GM21717 (cell line): Measurements from ENCODE around the gene PACSIN1.
"Not testable (repeated sequence)": the region's sequence is repeated elsewhere in the genome, so short reads cannot be mapped to it uniquely, and the experiment has no call there.

ENCODE experiments used
- ATAC-seq: cut with Tn5 transposase; IDR thresholded peaks from one replicate; pipeline ENCODE4 v1.9.1; 2021; ENCODE audit warnings: mild to moderate bottlenecking, moderate library complexity; ENCODE audit not compliant: unreplicated experiment

Gene PACSIN1

DNA sequence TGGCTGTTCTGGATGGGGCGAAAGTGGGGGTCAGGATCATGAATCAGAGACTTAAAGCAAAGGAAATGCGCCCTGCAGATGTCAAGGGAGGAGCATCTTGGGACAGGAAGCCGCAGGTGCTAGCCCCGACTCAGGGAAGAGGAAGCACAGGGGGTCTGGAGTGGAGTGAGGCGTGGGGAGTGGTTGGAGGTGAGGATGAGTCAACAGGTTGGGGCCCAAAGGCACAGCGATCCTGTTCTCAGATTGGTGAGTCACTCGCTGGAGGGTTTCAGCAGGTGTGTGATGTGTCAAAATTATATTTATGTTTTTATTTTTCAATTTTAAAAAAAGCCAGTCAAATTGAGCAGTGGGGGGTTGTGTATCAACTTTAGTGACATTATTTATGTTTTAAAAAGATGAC, 19.0 kb downstream of the PACSIN1 start:
- no peak for ATAC-seq

DNA sequence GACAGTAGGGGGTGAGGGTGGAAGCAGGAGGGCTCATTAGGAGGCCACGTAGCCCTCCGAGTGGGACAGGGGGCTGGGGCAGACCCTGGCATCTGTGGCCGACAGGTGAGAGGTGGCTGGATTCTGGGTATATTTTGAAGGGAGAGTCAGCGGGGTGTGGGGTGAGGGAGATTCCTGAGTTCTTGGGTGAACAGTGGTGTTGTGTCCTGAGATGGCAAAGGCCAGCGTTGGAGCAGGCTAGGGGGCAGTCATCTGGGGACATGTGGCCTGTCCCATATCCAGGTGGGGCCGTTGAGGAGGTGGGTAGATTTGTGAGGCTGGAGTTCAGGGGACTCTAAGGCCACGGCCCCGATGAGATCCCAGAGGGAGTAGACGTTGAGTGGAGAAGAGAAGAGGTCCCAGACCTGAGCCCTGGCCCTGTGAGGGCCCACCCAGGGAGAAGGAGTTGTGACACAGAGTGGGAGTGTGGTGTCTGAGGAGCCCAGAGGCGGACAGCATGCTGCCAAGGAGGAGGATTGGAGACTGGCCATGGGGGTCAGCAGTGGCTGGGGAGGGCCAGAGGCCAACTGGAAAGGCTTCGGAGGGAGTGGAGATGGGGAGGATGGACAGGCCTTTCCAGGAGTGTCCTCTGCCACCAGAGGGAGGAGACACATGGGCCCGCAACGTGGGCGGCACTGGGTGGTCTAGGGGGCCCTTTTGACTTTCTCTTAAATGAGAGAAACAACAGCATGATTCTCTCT, 19.6 kb downstream of the PACSIN1 start:
- no peak for ATAC-seq

DNA sequence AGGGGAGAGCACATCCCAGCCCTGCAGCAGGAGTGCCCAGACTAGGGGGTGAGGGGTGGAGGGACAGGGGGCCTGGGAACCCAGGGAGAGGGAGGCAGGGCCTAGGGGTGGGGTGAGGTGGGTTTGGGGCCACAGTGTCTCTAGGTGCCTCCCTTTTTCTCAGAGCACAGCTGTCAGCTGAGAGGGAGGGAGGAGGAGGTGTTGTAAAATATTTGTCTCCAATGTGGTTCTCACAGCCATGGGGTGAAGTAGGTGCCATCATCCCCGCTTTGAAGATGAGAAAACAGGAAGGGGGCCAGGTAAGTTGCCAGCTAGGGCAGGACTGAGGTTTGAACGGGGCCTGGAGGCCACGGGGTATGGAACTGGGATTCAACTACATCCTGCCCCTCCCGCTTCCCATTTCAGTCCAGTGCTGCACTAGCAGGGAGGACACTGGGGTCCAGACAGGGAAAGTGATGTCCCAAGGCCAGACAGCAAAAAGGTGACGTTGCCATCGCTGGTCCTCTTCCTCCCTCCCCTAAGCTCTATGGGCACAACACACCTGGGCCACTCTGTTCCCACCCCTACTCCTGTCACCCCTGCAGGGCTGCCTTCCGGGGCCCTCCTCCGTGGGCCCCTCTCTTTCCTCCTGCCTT, 20.3 kb downstream of the PACSIN1 start:
- no peak for ATAC-seq

DNA sequence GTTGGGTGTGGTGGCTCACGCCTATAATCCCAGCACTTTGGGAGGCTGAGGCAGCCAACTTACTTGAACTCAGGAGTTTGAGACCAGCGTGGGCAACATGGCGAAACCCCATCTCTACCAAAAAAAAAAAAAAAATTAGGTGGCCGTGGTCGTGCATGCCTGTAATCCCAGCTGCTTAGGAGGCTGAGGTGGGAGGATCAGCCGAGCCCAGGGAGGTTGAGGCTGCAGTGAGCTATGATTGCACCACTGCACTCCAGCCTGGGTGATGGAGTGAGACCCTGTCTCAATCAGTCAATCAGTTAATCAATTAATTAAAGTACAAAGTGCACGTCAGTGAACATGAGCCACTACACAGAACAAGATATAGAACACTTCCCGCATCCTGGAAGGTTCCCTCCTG, 21.0 kb downstream of the PACSIN1 start:
- ATAC-seq = not testable (repeated sequence)

DNA sequence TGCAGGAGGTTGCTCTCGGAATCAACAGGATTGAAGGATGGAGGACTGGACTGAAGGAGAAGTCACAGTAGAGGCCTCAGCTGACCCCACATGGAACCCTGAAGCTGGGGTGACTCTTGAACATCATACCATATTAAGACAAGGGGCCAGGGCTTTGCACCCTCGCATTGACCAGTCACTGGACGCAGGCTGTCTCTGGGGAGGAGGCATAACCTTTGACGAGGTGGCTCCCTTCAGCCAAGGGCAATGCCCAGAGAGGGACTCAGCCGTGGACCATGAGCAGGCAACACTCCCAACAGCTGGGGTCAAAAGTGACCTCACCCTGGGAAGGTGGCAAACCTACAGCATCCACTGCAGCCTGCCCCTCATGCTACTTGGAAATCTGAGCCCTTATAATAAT, 21.7 kb downstream of the PACSIN1 start:
- ATAC-seq = no peak

DNA sequence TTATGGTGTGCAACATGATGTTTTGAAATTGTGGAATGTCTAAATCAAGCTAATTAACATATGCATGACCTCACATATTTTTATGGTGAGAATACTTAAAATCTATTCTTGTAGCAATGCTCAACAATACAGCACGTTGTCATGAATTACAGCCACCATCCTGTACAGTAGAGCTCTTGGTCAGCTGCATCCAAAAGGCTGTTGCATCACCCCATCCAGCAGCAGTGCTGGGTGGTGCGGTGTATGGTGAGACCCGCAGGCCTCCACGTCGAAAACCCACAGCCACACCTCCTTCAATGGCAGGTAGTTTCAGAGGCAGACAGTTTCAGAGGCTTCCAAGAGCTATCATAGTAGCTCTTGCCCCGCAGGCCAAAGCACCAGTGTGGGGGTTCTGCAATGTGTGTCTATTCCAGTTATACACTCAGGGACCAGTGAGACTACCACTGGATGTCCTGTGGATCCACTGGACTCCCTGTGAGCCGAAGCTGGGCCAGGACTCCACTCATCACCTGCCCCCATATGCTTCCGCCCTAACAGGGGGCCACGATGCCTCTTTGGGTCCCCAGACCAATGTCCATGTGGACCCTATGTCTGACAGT, 23.4 kb downstream of the PACSIN1 start:
- ATAC-seq = no peak

DNA sequence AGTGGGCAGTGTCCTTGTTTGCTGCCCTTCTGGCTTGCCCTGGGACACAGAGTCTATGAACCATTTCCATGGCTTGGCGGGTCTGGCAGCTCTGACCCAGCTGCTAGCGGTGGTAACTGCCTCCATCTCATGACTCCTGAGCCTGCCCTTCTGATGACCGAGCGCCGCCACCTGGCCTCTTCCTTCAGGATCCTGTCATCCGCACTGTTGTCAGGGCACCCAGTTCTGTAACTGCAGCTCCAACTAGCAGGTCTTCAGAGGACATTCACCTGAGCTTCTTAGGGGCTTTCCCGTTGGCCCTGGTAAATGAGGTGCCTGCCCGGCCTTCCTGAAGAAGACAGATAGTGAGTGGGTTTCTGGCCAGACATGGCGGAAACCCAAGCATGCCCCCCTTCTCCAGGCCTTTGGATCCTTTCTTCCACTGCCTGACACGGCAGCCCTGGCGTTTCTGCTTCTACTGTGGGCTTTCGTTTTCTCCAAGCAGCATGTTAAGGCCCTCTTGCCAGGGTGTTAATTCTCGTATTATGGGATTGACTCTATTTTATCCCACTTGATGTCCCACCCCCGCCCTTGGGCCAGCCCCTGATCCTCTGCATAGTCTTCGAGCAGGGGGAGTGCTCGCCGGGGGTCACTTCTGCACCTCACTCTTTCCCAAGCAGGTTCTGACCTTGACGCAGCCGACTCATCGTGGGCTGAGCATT, 24.7 kb downstream of the PACSIN1 start:
- ATAC-seq = no peak

DNA sequence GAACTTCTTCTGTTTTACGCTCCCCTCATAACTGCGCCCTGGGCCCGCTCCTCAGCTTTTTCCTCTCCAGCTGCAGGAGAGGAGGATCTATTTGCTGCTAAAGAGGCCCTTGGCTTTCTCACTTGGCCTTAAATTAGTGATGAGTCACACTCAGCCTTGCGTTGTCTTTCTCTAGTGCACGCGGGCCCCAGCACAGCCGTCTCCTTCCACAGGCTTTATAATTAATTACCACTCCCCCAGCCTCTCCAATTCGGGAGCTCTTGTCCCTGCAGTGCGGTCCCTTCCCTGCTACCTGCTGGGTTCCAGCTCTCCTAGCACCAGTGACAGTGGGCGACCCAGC, 25.2 kb downstream of the PACSIN1 start:
- no peak for ATAC-seq

DNA sequence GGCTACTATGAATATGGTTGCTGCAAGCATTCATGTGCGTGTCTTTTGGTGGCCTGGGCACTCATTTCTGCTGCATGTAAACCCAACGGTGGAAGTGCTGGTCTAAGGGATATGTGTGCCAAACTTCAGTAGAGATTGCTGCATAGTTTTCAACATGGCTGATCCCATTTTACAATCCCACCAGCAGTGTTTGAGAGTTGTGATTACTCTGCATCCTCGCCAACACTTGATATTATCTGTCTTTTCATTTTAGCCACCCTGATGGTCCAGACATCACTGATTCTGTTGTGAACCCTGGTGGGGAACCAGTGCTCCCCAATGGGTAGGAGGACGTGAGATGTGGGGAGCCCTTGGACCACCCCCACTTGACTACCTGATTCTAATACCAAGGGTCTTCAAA, 27.5 kb downstream of the PACSIN1 start:
- no peak for ATAC-seq

DNA sequence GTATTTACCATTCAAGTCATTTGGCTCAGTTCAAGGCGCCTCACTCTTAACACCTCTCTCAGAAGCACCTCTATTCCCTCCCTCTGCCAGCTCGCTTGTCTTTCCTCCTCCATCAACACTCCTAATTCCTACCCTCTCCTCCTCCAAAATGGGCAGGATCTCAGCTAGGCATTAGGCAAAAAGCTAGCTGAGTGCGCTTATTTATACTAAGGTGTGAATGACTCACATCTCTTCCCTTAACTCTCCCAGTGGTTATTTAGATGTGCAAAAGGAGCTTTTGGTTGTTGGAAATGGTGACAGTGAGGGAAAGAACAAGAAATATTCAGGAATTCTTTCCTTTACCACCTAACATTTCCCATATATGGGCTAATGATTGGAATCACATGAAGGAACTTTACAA, 29.1 kb downstream of the PACSIN1 start:
- no peak for ATAC-seq

DNA sequence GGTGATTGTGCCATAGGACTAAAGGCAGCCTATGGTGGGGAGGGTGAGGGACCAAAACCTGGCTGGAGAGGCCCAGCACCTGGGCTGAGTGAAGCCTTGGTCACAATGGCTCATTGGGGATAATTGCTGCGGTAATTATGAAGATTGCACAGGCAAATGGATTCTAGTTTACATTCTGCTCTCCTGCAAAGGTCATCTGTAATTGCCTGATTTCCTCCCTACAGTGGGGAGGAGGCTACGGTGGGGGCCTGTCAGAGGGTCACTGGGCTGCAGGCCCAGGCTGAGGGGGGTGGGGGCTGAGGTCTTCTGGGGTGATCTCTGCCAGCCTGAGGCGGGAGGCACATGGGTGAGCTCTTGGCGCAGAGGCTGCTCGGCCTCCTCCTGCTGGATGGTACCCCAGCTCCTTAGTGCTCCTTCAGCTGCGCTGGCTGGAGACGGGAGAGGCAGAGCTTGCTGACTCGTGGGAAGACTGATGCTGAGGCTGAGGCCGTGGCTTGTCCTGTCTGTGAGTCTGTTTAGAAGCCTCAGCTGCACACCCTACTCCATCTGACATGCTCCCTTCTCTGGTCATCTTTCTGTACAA, 30.3 kb downstream of the PACSIN1 start:
- no peak for ATAC-seq

DNA sequence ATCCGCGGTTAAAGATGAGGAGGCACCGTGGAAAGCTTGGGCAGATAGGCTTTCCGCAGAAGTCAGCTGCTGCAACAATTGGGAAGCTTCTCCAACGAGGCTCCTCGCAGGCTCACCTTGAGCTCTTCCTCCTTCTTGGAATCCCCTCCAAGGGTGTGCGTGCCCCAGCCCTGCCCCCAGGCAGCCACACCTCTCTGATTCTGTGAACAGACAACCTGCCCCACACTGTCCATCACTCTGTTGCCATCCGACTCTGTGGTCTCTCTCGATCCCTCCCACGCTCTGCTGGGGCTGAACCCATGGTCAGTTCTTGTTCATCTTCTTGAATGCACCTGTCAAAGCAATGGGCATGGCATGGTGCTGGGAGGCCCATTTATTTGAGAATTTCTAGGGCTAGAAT, 31.5 kb downstream of the PACSIN1 start:
- no peak for ATAC-seq

DNA sequence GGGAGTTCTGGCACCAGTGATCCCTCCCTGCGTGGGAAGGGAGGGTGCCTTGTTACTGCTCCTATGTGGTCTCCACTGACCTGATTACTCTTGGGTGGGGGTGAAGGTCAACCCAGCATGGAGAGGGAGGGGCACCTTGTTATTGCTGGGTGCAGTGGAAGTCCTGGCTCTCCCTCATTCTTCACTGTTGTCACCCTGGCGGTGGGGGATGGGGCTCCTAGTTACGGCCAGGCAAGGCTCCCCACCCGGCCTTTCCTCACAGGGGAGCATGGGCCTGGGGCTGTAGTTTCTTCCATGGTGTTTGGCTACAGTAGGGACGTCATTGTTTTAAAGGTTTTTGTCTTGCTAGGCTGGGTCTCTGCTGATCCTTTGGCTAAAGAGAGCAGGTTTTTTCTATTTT, 40.8 kb downstream of the PACSIN1 start:
- ATAC-seq = no peak

DNA sequence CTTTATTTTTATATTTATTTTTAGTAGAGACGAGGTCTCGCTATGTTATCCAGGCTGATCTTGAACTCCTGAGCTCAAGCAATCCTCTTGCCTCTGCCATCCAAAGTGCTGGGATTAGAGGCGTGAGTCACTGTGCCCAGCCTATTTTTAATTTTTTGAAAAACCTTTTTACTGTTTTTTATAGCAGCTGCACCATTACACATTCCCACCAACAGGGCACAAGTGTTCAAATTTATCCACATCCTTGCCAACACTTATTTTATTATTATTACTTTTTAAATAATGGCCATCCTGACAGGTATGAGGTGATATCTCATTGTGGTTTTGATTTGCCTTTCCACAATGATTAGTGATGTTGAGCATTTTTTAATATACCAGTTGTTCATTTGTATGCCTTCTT, 42.5 kb downstream of the PACSIN1 start:
- no peak for ATAC-seq

DNA sequence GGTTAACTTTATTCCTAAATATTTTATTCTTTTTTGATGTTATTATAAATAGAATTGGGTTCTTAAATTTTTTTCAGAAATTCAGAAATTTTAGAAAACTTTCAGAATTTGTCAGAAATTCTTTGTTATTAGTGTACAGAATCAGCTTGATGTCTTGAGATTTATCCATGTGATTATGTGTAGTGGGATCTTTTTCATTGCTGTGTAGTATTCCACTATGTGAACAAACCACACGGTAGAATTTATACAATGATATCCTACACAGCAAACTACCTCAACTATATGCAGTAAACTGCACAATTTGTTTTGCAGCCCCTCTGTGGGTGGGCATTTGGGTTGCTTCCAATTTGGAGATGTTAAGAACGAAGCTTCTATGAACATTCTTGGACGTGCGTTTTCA, 43.9 kb downstream of the PACSIN1 start:
- no peak for ATAC-seq

DNA sequence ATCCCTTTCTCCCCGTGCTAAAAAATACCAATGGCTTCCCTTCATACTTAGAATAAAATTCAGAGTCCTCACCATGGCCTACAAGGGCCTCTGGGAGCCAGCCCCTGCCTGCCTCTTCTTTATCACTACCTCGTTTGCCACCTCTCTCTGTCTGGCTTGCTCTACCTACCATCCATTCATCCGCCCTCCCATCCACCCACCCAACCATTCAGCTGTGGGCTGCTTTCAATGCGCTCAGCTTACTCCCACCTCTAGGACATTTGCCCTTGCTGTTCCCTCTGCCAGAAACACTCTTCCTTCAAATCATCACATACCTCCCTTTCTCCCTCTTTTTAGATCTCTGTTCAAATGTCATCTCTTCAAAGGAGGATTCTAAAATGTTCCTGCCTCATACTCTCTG, 44.4 kb downstream of the PACSIN1 start:
- ATAC-seq = no peak

DNA sequence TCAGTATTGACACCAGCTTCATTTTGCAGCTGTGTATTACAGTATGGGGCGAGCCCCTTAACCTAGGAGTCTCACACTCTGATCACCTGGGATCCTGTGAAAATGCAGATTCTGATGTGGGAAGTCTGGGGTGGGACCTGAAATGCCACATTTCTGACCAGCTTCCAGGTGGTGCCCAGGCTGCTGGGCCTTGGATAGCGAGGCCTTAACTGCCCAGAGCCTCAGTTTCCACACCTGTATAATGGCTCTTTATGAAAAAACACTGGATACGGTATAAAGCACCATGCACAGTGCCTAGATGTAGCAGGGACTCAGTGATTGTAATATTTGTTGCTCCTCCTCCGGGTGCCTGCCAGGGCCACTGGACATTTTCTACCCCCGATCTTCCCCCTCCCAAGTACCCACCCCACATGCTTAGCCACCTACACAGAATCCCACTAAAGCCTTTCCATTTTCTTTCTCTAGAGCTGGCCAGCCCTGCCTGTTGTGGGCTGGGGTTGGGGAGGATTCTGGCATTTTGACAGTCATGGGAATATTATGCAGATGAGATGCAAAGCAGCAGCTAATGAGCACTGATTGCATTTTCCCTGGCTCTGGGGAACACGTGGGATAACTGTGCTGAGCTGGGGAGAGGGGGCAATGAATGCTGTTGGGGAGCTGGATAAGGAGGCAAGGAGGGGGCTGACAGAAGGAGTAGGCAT, 45.5 kb downstream of the PACSIN1 start:
- no peak for ATAC-seq

DNA sequence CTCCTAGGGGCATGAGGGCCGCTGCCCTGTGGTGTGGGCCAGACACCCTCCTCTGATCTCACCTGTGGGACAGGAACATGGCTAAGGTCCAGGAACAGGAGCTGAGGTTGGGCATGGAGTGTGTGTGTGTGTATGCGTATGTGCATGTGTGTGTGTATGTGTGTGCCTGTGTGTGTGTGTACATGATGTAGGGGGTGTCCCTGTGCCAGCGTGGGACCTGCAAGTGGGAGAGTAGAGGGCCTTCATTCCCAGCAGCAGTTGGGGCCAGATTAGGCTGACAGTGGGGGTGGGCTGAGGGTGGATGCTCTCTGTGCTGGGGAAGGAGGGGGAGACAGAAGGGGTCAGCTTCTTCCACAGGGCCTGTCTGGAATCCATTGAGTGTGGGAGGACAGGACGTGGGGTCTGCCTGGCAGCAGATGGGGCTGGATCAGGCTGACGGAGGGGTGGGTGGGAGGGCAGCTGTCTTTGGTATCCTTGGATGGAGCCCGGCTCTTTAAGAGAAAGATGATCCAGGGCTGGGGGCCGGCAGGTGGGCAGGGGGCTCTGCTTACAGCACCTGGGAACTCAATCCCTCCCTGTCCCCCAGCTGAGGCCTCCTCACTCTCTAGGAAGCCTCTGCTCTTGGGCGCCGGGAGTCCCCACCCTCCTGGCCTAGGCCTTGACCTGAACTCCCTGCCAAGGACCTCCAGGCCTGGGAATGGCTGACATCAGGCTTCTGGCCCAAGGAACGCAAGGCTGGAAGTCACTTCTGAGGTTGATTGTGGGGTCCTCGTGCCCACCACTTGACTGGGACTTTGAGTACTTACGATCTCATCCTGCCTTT, 46.2 kb downstream of the PACSIN1 start:
- ATAC-seq = no peak

DNA sequence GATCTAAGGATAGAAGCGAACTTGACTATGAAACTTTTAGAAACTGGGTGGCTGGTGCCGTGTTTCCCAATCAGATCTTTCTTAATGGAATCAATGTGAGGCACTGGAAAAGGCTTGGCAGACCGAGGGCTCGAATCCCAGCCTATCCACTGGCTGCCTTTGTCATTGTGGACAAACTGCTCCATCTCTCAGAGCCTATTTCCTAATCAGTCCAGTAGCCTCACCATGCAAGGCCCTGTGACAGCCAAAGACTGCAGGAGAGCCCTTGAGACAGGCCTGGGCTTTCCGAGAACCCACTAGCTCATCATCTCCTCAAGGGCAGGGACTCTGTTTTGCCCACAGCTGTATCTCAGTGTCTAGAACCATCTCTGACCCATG, 46.9 kb downstream of the PACSIN1 start:
- no peak for ATAC-seq

DNA sequence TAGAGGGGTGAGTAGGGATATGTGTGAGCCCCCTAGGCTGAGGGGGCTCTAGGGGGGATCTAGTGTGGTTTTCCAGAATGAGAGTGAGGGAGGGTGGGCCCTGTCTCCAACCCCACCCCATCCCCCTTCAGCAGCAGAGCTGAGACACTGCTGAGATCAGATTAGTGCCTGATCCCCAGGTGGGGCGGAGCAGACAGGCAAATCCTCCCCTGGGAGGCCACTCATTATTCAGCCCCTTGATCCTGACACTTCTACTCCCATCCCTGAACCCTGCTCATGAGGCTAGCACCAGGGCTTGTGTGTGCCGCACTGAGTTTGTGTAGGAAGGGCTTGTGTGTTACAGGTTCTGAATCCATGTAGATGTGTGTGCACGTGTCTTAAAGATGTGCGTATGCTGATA, 47.8 kb downstream of the PACSIN1 start:
- ATAC-seq = no peak
